Measurements from ENCODE around the gene PWWP2A. TPM values are rescaled to one million over a fixed set of nuclear protein-coding genes. Genes with fewer than 3 reads are reported as not detected.
A peak's percentile ranks its signal among the peaks of the same experiment; 100 is the strongest.

PWWP2A gene
- polyA plus RNA-seq, 5 donors: 28.8 to 39.9 (median 37.2) TPM

DNA sequence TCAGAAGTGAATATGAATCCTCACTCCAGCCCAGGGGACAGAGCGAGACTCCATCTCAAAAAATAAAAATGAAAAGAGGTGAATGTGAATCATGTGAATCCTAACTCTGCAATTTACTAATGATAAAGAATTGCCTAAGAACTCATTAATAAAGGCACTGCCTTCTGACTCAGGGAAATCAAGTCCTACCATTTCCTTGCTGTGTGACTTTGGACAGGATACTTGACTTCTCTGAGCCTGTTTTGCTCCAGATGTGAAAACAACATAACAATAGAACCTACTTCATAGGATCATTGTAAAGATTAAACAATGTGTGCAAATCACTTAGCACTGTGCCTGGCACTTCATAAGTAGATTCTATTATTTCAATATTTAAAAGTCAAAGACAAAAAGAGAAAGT, 15.1 kb upstream of the PWWP2A start:
- no peak for DNase-seq

DNA sequence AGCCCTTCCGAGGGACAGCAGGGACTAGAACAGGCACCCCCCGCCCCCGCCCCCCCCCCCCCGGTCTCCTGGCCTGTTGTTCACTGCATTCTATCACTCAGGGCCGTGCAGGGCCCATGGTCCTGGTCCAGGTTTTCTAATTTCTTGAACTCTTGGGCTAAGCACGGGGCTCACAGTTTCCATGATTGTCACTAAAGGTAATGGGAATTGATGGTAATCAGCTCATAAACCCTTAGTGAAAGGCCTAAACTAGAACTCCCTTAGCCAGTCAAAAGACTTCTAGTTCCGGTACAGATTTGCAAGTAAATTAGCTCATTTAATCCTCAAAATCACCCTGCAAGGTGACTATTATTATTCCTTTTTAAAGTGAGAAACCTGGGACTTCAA, 14.7 kb upstream of the PWWP2A start:
- DNase-seq: no peak

- peak; percentile 46 to 56 for DNase-seq
Measured at GRCh38 chr5:160133071-160133917, 14.0 kb upstream of the PWWP2A start.

DNA sequence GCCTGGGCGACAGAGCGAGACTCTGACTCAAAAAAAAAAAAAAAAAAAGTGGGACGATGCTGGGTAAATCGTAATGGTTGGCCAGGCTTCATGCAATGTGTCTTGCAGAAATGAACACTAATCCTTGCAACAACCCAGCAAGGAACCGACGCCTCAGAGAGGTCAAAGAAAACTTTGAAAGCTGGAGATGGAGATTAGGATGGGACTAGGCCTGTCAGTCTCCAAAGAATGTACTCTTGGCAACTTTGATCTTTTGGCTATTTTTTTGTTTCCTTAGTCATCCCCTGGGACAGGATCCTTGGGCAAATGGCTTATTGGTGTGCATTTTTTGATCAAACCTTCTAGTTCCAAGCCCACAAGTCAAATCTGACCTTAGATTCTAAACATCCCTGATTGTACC, 10.6 kb upstream of the PWWP2A start:
- DNase-seq: no peak

DNA sequence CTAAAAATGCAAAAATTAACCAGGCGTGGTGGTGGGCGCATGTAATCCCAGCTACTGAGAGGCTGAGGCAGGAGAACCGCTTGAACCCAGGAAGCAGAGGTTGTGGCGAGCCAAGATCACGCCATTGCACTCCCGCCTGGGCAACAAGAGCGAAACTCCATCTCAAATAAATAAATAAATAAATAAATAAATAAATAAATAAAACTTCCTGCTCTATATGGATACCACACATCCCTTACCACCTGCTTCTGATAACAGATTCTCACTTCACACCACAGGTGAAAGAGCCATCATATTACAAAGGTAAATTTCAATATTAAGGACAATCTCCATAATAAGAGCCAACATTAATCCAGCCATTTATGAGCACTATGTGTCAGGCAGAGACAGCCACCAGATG, 9.4 kb upstream of the PWWP2A start:
- DNase-seq: no peak

GRCh38 chr5:160119905-160120266, 636 bp upstream of the PWWP2A start:
- DNase-seq: no peak

GRCh38 chr5:160118349-160119141, 705 bp downstream of the PWWP2A start:
- DNase-seq: peak in 1 of 2 donors; percentile 26

GRCh38 chr5:160116991-160117390, 2.3 kb downstream of the PWWP2A start:
- no peak for DNase-seq

DNA sequence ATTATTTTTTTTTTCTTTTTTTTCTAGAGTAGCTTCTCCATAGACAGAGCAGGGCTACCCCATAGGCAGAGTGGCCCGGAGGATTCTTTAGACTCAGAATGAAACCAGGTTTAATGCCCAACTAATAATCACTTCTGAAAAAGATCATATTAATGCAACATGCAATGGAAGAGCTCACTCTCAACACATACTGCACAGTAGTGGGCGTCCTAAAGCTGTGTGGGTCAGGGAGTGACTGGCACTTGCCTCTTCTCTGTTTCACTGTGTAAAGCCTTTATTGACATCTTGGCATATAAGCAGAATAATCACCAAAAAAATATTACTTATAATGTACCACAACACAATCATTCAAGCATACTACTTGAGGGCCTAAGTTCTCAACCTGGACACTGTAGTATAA, 11.1 kb downstream of the PWWP2A start:
- no peak for DNase-seq

- no peak for DNase-seq
Measured at GRCh38 chr5:160105686-160106360, 13.4 kb downstream of the PWWP2A start.

- peak in 1 of 2 donors; percentile 64 for DNase-seq
Measured at GRCh38 chr5:160097991-160098390, 21.3 kb downstream of the PWWP2A start.

DNA sequence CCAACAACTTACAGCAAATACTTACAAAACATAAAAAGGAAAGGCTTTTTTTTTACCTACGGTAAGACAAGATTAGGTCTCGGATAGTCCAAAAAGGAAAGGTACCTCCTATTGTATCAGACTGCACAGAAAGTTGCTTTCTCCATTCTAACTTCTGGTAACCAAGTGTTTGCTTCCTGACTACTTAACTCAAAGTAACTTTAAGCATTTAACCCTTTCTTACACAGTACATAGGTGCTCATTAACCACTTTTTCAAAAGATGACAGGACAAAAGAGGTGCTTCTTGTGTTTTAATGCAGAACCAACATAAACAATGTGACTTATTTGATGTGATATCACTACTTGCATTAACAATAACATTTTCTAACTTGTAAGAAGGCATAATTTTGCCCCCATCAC, 23.1 kb downstream of the PWWP2A start:
- no peak for DNase-seq

- no peak for DNase-seq
Measured at GRCh38 chr5:160092960-160093707, 26.1 kb downstream of the PWWP2A start.

DNA sequence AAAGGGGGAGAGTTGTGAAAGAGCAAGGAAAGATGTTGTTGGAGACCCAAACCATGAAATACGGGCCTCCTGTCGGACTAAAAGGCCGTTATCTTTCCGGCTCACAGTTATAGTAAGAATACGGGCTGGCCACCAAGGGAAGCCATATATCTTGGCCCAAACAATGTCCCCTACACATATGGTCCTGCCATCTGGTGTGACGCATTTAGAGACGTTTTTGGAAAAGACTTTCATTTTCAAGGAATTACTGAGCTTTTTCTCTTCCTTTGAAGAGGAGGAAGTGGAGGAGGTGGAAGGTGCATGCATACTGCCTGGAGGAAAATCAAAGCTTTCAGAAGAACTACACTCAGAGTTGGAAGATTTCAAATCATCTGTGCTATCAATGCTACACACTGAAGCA, 26.7 kb downstream of the PWWP2A start:
- DNase-seq: no peak

GRCh38 chr5:160090059-160090458, 29.2 kb downstream of the PWWP2A start:
- DNase-seq: no peak

GRCh38 chr5:160089531-160089930, 29.7 kb downstream of the PWWP2A start:
- no peak for DNase-seq

- DNase-seq: no peak
Measured at GRCh38 chr5:160088805-160089204, 30.4 kb downstream of the PWWP2A start.

DNA sequence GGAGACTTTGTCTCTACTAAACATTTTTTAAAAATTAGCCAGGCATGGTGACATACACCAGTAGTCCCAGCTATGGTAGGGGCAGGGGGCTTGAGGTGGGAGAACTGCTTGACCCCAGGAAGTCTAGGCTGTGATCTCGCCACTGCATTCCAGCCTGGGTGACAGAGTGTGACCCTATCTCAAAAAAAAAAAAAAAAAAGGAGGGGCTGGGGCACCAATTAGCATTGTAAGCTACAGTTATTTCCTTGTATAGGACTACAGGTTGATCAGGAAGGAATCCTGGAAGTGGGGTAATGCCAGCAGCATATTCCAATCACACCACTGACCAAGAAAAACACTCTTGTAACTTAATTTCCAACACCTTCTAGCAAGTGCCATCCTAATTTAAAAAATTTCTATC, 32.1 kb downstream of the PWWP2A start:
- no peak for DNase-seq

DNA sequence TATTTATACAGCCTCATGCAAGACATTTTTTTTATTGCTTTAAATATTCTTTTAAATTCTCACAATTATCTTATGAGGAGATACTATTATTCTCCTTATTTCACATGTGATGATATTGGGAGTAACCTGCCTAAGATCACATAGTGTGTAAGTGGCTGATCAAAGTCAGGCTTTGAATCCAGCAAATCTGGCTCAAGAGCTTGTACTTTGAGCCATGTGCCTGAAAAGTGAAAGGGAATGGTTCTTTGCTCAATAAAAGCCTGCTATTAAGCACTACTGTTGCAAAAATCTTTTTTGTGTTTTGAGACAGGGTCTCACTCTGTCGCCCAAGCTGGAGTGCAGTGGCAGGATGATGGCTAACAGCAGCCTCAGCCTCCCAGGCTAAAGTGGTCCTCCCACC, 35.1 kb downstream of the PWWP2A start:
- no peak for DNase-seq

- DNase-seq: no peak
Measured at GRCh38 chr5:160083501-160083900, 35.7 kb downstream of the PWWP2A start.

- no peak for DNase-seq
Measured at GRCh38 chr5:160082614-160083500, 36.4 kb downstream of the PWWP2A start.
